ENCODE data around the gene GTPBP8.
A peak's percentile ranks its signal among the peaks of the same experiment; 100 is the strongest.

The GTPBP8 gene

DNA sequence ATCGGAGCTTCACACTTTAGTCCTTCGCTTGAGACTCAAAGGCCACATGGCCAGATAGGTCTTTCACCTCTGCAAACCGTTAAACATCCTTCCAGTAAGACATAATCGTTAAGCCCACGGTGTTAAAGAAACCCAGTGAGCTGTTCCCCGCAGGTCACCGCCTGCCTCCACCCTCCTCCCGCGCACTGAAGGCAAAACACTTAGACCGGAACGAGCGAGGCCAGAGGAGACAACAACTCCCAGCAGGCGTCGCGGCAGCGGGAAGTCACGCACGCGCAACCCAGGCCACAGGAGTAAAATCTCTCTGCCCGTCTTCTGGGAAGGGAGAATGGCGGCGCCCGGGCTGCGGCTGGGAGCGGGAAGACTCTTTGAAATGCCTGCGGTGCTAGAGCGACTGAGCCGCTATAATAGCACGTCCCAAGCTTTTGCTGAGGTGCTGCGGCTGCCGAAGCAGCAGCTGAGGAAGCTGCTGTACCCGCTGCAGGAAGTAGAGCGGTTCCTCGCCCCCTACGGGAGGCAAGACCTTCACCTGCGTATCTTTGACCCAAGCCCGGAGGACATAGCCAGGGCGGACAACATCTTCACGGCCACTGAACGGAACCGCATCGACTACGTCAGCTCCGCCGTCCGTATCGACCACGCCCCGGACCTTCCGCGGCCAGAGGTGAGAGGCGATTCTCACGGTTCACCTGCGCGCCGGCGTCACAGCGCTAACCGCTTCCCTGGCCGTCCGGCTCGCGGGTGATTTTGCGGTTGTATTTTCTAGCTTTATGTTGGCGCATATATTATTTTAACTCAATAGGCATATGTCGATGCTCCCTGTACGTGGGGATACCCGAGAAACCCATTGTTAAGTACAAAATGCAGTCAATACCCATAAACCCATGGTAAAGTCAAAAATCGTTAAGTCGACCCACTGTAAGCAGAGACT, at the start of gene GTPBP8:
Gene GTPBP8 (plus strand): TSS at position 313 of the 931 bp plus-strand sequence. CDS start 16 bp downstream, at position 329.
- DNase-seq = peak; percentile 91

DNA sequence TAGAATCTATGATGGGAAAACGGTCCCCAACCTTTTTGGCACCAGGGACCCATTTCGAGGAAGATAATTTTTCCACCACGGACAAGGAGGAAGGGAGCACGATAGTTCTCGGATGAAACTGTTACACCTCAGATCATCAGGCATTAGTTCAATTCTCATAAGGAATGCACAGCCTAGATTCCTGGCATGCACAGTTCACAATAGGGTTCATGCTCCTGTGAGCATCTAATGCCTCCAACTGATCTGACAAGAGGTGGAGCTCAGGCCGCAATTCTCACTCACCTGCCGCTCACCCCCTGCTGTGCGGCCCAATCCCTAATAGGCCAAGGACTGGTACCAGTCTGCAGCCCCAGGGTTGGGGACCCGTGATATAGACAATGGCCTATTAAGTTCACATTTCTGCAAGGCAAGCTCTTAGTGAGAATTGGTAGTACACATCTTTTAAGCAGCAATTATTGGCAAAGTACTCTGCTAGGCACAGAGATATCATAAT, 42.4 kb upstream of the GTPBP8 start:
- no peak for DNase-seq

DNA sequence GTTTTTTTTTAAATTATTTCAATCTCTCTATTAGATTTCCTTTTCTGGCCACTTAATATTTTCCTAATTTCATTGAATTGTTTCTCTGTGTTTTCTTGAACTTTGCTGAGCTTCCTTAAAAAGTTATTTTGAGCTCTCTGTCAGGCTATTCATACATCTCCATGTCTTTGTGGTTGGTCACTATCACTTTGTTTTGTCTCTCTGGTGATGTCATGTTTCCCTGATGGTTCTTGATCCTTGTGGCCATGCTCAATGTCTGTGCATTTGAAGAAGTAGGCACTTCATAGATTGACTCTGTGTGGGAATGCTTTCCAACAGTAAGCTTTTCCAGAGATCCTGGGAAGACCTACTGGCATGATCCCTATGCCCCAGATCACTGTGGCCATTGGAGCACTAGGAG, 34.4 kb upstream of the GTPBP8 start:
- no peak for DNase-seq

DNA sequence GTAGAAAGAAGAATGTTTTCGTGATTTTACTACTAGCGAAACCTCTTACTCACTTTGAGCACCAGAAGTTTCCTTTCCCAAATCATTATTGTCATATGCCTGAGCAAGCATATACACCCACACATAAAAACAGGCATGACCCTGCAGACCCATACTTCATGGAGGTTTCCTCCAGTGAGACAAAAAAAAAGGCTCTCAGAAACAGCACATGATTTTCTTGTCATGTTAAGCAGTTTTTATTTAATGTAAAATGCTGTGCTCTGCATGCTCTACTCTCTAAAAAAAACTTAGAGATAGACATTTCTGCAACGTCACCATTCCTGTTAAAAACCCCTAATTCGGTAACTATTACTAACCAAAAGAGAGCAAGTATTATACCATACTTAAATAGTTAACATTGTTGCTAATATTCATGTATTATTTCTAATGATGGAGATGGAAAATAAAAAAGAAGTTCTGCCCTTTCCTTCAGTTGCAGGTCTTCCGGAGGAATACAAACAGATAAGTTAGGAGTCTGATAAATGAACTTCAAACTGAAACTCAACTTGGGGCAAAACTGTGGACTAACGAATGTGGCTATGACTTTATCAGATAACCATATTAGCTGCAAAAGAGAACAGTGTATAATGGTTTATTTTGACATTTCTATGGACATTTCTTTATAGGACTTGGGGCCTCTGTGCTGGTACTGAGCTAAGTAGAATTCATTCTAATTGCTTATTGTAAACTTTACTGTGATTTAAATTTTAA, 31.8 kb upstream of the GTPBP8 start:
- no peak for DNase-seq

DNA sequence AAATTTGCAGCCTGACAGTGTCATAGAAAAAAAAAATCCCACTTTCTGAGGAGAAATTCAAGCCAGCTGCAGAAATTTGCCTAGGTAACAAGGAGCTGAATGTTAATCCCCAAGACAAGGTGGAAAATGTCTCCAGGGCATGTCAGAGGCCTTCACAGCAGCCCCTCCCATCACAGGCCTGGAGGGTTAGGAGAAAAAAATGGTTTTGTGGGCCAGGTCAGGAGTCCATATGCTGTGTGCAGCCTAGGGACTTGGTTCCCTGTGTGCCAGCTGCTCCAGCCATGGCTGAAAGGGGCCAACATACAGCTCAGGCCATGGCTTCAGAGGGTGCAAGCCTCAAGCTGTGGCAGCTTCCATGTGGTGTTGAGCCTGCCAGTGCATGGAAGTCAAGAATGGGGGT, 27.1 kb upstream of the GTPBP8 start:
- DNase-seq = no peak

DNA sequence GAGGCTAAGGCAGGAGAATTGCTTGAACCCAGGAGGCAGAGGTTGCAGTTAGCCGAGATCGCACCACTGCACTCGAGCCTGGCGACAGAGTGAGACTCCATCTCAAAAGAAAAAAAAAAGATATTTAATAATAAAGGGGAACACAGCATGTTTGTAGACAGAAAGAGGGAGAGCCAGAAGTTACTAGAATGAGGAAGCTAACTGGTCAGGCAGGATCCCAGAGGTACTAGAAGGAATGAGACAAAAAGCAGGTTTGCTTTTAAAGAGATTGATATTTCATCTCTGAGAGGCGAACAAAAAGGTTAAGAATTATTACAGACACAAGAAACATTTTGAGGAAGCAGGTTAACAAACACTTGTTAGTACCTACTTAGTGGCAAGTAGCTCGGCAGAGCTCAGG, 25.1 kb upstream of the GTPBP8 start:
- DNase-seq = no peak

DNA sequence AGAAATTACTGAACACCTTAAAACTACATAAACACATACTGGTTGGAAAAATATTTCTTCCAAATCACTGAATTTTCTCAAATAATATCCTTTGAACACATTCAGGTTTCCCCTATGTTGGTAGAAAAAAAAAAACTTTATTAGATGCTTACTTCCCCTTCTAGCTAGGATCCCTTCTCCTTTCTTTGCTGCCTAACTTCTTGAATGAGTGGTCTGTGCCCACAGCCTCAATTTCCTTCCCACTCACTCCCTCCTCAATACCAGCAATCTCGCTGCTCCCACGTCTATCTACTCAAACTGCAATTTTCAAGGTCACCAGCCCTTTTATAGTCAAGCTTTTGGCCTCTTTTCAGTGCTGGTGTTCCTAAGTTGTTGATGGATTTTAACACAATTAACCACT, 24.2 kb upstream of the GTPBP8 start:
- no peak for DNase-seq

DNA sequence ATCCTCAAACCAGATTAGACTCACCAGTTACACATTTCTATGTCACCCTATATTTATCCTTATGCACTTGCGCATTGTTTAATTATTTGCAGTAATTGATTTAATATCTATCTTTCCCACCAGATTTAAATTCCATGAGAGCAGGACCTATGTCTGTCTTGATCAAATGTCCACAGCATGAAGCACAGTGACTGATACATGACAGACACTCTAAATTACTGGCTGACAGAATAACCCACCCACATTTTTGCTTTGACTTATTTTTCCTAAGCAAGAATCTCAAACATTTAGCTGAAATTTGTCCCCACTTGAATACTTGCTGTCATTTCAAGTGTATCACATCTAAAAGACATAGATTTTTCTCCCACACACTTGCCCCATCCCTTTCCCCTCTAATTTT, 23.4 kb upstream of the GTPBP8 start:
- DNase-seq = no peak

DNA sequence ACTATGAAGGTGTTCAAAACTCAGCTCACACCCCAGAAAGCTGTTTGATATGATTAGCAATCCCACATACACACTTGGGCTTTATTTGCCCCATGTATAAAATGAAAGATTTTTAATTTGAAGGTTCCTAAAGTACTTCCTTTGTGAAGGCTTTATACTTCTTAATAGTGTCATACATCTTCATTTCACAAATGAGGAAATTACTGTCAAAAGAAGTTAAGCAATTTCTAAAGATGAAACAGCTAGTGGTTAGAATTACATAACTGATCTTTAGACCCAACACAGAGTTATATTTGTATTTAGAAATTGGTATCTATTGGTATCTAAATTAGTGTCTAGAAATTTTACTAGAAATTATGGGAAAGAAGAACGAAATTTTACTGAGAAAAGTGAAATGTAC, 23.0 kb upstream of the GTPBP8 start:
- DNase-seq = no peak

DNA sequence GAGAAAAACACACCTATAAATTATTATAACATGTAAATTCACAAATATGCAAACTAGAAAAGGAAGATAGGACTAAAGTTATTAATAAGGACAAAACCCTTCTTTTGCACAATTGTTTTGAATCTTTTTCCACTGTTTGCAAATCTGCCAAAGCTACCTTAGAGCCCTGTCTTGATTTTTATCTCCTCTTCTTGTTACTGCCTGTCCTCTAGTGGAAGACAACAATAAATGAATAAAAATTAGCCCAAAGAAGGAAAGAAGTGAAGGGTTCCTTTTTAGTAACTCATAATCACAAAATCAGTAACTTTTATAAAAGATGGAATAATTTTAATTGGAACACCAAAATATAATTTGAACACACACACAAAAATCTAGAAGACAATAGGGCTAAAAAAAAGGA, 18.6 kb upstream of the GTPBP8 start:
- DNase-seq = no peak

DNA sequence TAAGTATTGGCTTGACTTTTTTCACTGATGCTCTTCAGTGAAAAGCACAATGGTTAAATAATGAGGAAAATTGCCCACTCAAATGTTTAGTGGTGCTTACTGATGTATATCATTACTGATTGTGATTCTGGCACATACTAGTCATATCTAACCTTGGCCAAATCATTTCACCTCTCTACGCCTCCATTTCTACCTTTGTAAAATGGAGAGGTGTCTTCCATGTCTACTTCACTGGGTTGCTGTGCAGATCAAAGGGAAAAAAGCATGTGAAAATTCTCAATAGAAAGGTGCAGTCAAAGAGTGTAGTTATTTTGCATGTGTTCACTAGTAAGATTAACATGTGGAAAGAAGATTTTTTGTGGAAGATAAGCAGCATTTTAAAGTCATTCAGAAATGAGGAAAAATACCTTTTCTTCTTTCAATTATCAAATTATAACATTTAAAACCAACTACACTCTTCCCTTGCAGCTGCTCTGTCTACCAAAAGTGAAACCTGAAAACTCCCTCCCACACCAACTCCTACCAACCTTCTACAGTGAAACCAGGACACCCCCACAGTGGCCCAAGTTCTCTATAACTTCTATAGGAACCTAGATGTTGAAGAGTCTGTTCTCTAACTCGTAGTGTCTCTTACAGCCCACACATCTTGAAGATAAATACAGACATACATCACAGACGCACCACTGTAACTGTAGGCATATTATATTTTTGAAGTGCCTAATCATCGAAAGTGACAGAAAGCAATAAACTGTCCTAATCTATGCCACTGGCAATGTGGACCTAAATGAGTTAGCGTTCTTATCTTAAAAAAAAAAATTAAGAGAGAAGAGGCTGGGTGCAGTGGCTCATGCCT, 17.2 kb upstream of the GTPBP8 start:
- peak; percentile 4 for DNase-seq

DNA sequence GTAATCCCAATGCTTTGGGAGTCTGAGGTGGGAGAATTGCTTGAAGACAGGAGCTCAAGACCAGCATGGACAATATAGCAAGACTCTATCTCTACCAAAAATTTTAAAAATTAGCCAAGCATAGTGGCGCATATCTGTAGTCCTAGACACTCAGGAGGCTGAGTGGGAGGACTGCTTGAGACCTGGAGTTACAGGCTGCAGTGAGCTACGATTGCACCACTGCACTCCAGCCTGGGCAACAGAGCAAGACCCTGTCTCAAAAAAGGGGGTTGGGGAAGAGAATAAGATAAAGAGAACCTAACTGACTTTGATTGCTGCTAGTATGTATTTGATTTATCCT, 16.6 kb upstream of the GTPBP8 start:
- no peak for DNase-seq

DNA sequence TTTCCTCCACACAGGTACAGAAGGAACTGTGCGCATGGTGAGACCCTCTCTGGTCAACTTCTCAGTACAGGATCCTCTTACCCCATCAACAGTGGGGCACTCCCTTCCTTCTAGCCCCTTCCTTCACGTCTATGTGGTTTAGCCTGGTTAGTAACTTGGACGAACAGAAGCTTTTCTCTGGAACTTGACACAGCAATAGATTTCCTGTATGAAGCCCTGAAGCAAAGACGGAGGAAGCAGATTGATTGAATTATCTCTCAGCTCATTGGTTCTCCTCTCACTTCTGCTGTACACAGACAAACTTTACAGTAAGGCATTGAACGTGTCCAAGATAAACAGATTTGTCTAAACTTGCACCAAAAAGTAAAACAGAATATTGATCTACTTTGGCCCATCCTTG, 15.9 kb upstream of the GTPBP8 start, which contains the start of gene CD200R1:
Gene CD200R1 (minus strand): TSS at position 210 of the 400 bp plus-strand sequence. CDS start 246 bp downstream, outside the sequence.
- no peak for DNase-seq

DNA sequence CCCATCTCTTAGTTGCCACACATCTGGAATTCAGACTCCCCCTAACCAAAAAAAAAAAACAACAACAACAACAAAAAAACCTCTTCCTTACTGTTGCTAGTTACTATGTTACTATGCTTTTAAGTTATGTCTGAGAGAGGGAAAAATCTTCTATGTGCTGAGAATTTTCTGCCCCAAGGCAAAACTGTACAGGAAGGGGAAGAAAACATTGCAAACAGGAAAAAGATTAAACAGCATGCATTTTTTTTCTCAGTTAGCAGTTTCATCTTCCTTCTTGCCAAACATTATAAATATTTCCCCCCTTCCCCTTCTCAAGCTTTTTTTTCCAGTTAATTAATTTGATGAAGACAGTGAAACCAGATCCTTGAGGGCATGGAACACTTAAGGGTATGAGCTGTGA, 14.8 kb upstream of the GTPBP8 start:
- no peak for DNase-seq

DNA sequence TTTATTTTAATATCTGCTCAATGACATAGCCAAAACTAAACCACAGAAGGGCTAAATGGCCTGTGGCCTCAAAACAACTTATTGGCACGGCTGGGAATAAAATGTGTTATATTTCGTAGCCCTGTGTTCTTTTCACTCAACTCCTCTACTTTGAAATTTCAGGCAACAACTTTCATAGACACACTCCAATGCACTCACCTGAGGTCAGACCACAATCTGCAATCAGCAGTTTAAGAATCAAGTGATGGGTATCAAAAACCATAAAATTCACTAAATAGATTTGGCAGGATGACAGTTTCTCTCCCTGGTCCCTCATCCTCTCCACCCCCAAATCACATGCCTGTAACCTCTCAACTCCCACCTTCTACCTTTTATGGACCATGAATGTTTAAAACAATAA, 13.8 kb upstream of the GTPBP8 start:
- no peak for DNase-seq

DNA sequence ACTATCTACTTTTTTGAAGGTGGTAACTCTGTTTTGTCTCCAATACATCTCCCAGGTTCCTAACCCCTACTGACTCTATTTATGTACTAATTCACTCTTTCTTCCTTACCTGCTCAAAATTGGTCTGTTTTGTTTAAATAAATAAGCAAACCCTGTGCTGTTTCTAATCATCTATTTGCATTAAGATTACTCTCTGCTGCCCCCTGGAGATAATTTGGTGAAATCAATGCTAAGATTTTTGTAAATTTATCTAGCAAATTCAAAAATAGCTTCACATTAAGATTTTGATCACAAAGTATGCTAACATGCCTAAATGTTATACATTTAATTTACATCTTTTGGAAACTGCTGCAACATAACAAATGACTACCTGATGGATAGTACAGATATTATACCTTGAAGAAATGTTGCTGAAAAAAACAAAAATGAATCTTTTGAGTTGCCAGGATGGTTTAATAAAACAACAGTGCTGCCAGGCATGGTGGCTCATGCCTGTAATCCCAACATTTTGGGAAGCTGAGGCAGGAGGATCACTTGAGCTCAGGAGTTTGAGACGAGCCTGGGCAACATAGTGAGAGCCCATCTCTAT, 11.4 kb upstream of the GTPBP8 start:
- peak; percentile 33 for DNase-seq

DNA sequence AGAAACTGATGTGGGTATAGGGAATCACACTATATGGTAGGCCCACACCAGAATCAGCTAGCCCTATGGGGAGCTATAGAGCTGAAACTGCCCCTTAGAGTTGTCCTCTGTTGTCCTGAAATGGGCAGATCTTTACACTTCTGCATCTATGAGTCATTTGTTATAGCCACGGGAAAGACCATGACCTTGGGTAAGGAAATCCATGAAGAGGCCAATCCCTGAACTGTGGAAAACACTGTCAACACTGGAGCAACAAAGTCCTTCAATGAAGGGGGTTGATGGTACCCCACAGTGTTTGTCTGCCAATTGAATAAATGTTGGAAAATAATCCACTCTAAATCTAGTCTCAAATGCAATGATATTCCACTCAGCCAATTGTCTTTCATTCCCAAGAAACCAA, 10.7 kb upstream of the GTPBP8 start:
- no peak for DNase-seq

DNA sequence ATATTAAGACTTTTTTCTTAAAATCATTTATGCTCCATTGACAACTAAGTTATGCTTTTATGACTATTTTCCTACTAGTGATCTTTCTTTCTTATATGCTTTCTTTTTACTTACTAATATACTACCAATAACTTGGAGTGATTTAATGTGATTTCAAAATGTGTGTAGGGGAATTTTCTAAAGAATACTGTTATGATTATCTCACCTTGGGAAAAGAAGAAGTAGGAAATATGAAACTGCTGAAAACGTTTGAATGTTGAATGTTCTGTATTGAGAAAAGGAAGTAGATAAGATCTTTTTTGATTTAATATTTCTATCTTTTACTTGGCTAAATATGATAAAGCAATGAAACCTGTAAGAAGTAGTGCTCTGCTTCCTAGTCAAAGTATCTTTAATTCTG, 8.1 kb upstream of the GTPBP8 start:
- DNase-seq = no peak

DNA sequence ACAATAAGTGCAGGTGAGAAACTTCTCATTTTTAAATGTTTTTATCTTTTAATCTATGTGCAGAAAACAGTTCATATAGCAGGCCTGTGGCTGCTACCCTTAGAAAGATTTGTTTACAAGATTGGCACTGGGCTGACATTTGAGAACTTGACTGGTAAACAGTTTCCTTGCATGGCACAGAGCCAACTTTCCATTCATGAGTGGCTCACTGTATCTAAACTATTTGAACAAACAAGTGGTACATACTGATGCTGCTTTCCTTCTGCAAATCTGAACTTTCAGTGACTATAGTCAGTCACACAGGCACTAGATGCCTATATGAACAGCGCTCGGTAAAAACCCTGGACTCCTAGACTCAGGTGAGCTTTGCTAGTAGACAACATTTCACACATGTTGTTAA, 6.3 kb upstream of the GTPBP8 start:
- peak; percentile 36 for DNase-seq

DNA sequence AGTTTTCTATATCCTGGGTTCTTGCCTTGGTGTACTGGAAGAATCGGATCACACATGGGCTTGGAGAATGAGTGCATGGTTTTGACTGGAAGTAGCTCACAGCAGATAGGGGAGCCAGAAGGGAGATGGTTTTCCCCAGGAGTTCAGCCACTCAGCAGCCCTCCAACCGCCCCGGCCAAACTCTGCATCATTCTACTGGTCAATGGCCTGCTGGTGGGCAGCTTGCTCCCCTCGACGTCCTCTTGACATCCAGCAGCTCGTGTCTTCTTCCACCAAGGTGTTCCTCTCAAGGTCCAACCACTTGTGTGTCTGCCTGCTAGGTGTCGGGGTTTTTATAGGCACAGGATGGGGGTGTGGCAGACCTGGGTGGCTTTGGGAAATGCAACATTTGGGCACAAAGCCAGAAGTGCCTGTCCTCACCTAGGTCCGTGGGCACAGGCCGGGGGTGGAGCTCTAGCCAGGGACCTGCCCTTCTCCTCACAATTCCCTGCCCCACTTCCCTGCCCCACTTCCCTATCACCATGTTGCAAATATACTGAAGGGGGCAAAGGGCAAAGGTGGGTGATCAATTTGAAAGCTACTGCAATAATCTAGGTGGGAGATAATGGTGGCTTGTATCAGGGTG, 3.0 kb upstream of the GTPBP8 start:
- no peak for DNase-seq

DNA sequence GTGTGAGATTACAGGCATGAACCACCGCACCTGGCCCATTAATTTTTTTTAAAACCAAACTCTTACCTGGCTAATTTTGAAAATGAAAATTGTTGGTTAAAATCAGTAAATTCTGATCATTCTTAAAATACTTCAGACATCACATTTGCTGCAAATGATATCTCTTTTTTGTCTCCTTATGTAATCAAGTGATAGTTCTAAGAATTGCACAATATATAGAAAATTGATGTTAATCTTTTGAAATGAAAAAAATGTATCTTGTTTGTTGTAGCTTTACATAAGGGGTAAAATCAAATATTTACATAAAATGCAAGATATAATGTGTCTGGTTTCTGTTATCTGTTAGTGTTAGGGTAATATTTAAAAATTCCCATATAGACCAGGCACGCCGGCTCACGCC, 5.0 kb downstream of the GTPBP8 start:
- no peak for DNase-seq

DNA sequence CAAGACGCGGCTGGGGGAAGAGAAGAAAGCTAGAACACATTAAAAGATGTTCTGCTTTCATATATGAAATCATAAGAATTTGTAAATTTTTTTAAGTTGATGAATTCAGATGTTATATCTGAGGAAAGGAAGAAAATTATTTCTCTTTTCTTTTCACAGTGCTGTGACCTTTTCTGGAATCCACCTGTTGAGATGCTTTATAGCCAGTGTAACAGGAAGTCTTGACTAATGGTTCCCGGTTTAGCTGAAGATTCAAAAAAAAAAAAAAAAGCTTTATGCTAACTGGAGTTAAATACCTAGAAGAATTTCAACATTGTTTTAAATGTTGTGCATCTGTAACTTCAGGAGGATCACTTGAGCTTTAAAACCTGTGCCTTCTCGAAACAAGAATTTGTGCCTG, 9.9 kb downstream of the GTPBP8 start:
- no peak for DNase-seq

Data from NCI-H1105 (cell line).